Thyroid gland (tissue), 4 donors: ENCODE measurements around the gene MSX2. TPM values are rescaled to one million over a fixed set of nuclear protein-coding genes. Genes with fewer than 3 reads are reported as not detected.

Source experiments
- DNase-seq, 2 donors: peaks; one replicate each; pipeline ENCODE4 v3.0.0-alpha.2; 2019
- H3K27ac ChIP-seq, 3 donors: fragments of 200-600 bp; sonication (generic); 1 replicate in 2 of 3; 2 replicates in 1 of 3; pipeline ENCODE4 v1.5.1; 2016 to 2019; ENCODE audit warnings: mild to moderate bottlenecking in 1 of 3, moderate library complexity in 1 of 3
- H3K27me3 ChIP-seq: fragments of 200-600 bp; sonication (generic); one replicate; pipeline ENCODE4 v1.5.1; 2019
- H3K36me3 ChIP-seq, 2 donors: fragments of 200-600 bp; sonication (generic); one replicate each; pipeline ENCODE4 v1.5.1; 2016 to 2019
- H3K4me1 ChIP-seq, 2 donors: fragments of 200-600 bp; sonication (generic); one replicate each; pipeline ENCODE4 v1.5.1; 2017 to 2019
- H3K4me3 ChIP-seq, 3 donors: fragments of 200-600 bp; sonication (generic); replicated peaks in 1 of 3; 1 replicate in 2 of 3; 2 replicates in 1 of 3; pipeline ENCODE4 v1.5.1; 2016; ENCODE audit warnings: mild to moderate bottlenecking in 1 of 3
- H3K9me3 ChIP-seq: fragments of 200-600 bp; sonication (generic); one replicate; pipeline ENCODE4 v1.5.1; 2017
- POLR2A ChIP-seq, 2 donors: fragments of 450-650 bp; IDR thresholded peaks; one replicate each; pipeline ENCODE4 v1.6.1; 2017; ENCODE audit warnings: antibody characterized with exemption in 2 of 2, mild to moderate bottlenecking in 2 of 2, moderate library complexity in 1 of 2
- WGBS, 2 donors: methylation state at CpG; one replicate each; pipeline ENCODE4 v1.1.5; 2017; 5-methylcytosine and 5-hydroxymethylcytosine counted together
- intact Hi-C: fragments of 100-400 bp; cut with DNase I; formaldehyde crosslinking; loops from one replicate; pipeline ENCODE4 v1.15.1; 2023
- microRNA-seq: library from miRNA; unstranded; fragments of <30 nt; microRNA quantifications from one replicate; pipeline ENCODE4, GENCODE V29; 2016
- small RNA-seq: library from RNA; depleted of rRNA; stranded (forward); fragments of <200 nt; gene quantifications from one replicate; pipeline ENCODE3, GENCODE V24; 2016
- total RNA-seq, 4 donors: library from RNA; depleted of rRNA; stranded (reverse); fragments of >200 nt; gene quantifications; one replicate each; pipeline ENCODE4 v1.2.3, GENCODE V29; 2016
- TF ChIP-seq, protein P1 (sequence below), 6 experiments: fragments of 200-600 bp in 3 of 6; fragments of 450-650 bp in 3 of 6; sonication (generic) in 3 of 6; IDR thresholded peaks; one replicate each; pipeline ENCODE4 v1.5.1; 2016 to 2019; ENCODE audit warnings: antibody characterized with exemption in 6 of 6, mild to moderate bottlenecking in 2 of 6, inconsistent platforms in 1 of 6, moderate library complexity in 1 of 6

Gene MSX2
- total RNA-seq, 4 donors from 2014 or later = 0.29 to 1.3 (median 0.42) TPM

DNA sequence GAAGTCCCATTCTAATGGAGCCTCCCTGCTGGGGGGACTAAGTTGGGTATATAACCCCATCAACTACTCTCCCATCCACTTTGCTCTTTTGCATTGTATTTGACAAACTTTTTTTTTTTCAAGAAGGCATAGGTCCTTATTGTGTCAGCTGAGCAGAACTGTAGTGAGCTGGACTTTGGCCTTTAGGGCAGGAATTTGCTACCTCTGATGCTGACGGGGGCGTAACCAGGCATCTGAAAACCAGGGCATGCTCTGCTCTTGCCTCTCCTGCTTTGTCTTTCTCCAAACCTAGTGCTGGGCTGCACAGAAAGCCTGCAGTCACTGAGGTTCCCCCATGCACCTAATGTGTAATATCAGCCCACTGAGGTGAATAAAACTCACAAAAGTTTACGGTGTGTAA, 49.0 kb downstream of the MSX2 start:
- H3K27ac ChIP-seq = no peak overlapping the region
- intact Hi-C loops = no loop called here
- no peak for DNase-seq
- TF ChIP-seq POLR2A (IDR thresholded peaks at IDR 0.05) = no peak
- TF ChIP-seq, protein P1, sequence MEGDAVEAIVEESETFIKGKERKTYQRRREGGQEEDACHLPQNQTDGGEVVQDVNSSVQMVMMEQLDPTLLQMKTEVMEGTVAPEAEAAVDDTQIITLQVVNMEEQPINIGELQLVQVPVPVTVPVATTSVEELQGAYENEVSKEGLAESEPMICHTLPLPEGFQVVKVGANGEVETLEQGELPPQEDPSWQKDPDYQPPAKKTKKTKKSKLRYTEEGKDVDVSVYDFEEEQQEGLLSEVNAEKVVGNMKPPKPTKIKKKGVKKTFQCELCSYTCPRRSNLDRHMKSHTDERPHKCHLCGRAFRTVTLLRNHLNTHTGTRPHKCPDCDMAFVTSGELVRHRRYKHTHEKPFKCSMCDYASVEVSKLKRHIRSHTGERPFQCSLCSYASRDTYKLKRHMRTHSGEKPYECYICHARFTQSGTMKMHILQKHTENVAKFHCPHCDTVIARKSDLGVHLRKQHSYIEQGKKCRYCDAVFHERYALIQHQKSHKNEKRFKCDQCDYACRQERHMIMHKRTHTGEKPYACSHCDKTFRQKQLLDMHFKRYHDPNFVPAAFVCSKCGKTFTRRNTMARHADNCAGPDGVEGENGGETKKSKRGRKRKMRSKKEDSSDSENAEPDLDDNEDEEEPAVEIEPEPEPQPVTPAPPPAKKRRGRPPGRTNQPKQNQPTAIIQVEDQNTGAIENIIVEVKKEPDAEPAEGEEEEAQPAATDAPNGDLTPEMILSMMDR (IDR thresholded peaks at IDR 0.05) = no peak
- 77 to 90% methylated on average over 3 of the region's 3 CpGs for WGBS, 2 donors
- no peaks in the 10 kb centered on the region for H3K36me3 ChIP-seq
- H3K4me1 ChIP-seq = peaks cover 4 to 6% of the 10 kb centered on the region in 2 donors
- H3K9me3 ChIP-seq = no peaks in the 10 kb centered on the region
- H3K27me3 ChIP-seq = no peaks in the 10 kb centered on the region
- no peak overlapping the region for H3K4me3 ChIP-seq

DNA sequence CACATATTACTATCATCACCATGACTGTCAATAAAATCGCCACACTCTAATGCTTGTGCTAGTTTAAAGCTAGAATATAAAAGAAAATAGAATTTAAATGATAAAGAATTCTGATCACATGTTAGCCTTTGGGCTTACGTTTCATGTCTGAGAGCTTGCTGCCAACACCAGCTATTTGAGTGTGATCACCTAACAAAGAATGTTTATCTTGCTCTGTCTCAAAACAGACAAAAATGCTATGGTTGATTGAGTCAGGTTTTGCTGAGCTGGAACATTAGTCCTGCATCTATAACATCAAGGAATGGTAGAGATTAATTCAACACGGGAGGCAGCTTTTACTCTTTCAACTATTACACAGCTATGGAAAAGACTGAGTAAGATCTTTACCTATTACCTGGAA, 50.7 kb downstream of the MSX2 start:
- TF ChIP-seq POLR2A (IDR thresholded peaks at IDR 0.05) = no peak
- TF ChIP-seq, protein P1 (IDR thresholded peaks at IDR 0.05) = no peak
- Histone ChIP-seq H3K4me1 (peaks cover 4 to 6% of the 10 kb centered on the region in 2 donors), H3K36me3 (no peaks in the 10 kb centered on the region), H3K27ac (no peak overlapping the region), H3K27me3 (no peaks in the 10 kb centered on the region), H3K4me3 (no peak overlapping the region), H3K9me3 (no peaks in the 10 kb centered on the region)
- intact Hi-C loops = no loop called here
- WGBS, 2 donors = 38 to 39% methylated on average over 3 of the region's 3 CpGs
- no peak for DNase-seq

DNA sequence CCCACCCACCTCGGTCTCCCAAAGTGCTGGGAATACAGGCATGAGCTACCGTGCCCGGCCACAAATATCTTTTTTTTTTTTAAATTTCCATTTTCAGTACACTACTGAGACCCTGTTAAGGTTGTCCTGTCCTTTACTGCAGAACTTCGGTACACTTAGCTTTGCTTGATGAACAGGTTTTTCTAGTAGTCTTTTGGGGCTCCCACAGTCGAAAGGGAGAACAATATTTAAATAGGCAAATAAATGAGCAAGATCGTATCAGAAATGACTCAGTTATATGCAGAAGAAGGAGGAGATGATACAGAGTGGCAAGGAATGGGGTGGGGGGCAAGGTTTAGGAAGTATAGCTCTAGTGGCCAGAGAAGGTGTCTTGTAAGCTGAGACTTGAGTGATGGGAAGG, 52.7 kb downstream of the MSX2 start:
- H3K27me3 ChIP-seq = no peaks in the 10 kb centered on the region
- H3K4me3 ChIP-seq = no peak overlapping the region
- no peak overlapping the region for H3K27ac ChIP-seq
- H3K4me1 ChIP-seq = peaks cover 4 to 6% of the 10 kb centered on the region in 2 donors
- WGBS, 2 donors = 44 to 47% methylated on average over 6 of the region's 6 CpGs
- TF ChIP-seq, protein P1 (IDR thresholded peaks at IDR 0.05) = no peak
- no peak for TF ChIP-seq POLR2A (IDR thresholded peaks at IDR 0.05)
- intact Hi-C loops = no loop called here
- no peaks in the 10 kb centered on the region for H3K9me3 ChIP-seq
- no peaks in the 10 kb centered on the region for H3K36me3 ChIP-seq
- DNase-seq = no peak

DNA sequence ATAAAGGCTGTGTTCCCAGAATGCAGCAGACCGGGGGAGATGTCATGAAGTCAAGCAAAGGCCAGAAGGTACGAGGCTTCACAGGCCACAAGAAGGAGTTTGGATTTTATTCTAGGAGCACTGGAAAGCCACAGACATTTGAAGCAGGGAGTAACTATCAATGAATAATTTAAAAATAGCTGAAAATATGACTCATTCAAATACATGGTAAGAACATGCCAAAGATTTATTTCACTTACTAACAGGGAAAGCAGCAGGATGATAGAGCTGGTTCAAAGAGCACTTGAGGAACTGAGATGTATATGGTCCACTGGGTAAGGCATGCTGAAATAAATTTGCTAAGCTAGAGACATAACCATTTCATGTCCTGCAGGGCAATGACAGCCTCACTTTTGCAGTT, 53.2 kb downstream of the MSX2 start:
- peaks cover 4 to 6% of the 10 kb centered on the region in 2 donors for H3K4me1 ChIP-seq
- no peak overlapping the region for H3K27ac ChIP-seq
- WGBS, 2 donors = 52 to 65% methylated on average over 2 of the region's 2 CpGs
- no peaks in the 10 kb centered on the region for H3K9me3 ChIP-seq
- H3K36me3 ChIP-seq = no peaks in the 10 kb centered on the region
- H3K4me3 ChIP-seq = no peak overlapping the region
- intact Hi-C loops = no loop called here
- no peak for DNase-seq
- H3K27me3 ChIP-seq = no peaks in the 10 kb centered on the region
- TF ChIP-seq POLR2A (IDR thresholded peaks at IDR 0.05) = no peak
- TF ChIP-seq, protein P1 (IDR thresholded peaks at IDR 0.05) = no peak

Small RNA genes within 50 kb of the gene (microRNA-seq; reads per million reads assigned to microRNA genes)
- not detected for gene MIR4634

Small RNA genes within 50 kb of the gene (small RNA-seq; reads per million reads assigned to genes)
- not detected for gene MIR4634
